ENCODE results near the gene DAPL1. TPM values are rescaled to one million over a fixed set of nuclear protein-coding genes. Genes with fewer than 3 reads are reported as not detected.

DAPL1 gene
- polyA plus RNA-seq, 1 experiment = not detected

DNA sequence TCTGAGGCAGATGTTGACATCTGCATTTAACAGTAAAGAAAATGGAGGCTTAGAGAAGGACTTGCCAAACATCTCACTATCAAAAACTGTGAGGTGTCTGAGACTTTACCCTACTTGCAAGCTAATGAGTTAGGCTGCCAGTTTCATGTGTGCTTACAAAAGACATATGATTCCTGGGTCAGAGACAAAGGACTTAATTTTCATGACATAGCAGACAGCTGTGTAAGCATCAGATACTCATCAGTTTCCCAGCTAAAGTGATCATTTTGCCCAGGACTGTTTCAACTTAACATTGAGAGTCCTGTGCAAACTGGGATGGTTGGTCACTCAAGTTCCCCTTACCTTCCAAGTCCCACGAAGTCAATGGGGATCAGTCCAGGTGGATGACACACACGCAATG is 18.9 kb upstream of the DAPL1 start:
- DNase-seq (ENCODE audit: low read depth) = no peak
- CTCF ChIA-PET = interaction anchor here (0.7 to 1.3 kb wide), 4 partner anchors 10 to 742 kb away, joined by 3 read pairs; no protein-coding TSS in a partner anchor

DNA sequence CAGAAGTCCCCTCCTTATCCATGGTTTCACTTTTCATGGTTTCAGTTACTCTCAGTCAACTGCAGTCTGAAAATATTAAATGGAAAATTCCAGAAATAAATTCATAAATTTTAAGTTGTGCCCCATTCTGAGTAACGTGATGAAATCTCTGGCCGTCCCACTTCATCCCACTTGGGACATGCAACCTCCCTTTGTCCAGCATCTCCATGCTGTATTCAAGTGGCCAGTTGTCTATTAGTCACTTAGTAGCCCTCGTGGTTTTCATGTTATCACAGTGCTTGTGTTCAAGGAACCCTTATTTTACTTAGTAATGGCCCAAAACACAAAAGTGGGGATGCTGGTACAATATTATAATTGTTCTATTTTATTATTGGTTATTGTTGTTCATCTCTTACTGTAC is 18.0 kb upstream of the DAPL1 start:
- POLR2A ChIA-PET = no interaction called here
- H3K4me3 ChIP-seq (ENCODE audit: low read depth, low read length) = no peak overlapping the region
- no peak for DNase-seq (ENCODE audit: low read depth)
- H3K27me3 ChIP-seq (ENCODE audit: control insufficient read depth, insufficient read depth, low read length) = no peaks in the 10 kb centered on the region
- CTCF ChIA-PET = interaction anchor here (0.7 to 1.3 kb wide), 2 partner anchors 22 to 743 kb away, joined by 3 read pairs; no protein-coding TSS in a partner anchor
- TF ChIP-seq, protein P1, sequence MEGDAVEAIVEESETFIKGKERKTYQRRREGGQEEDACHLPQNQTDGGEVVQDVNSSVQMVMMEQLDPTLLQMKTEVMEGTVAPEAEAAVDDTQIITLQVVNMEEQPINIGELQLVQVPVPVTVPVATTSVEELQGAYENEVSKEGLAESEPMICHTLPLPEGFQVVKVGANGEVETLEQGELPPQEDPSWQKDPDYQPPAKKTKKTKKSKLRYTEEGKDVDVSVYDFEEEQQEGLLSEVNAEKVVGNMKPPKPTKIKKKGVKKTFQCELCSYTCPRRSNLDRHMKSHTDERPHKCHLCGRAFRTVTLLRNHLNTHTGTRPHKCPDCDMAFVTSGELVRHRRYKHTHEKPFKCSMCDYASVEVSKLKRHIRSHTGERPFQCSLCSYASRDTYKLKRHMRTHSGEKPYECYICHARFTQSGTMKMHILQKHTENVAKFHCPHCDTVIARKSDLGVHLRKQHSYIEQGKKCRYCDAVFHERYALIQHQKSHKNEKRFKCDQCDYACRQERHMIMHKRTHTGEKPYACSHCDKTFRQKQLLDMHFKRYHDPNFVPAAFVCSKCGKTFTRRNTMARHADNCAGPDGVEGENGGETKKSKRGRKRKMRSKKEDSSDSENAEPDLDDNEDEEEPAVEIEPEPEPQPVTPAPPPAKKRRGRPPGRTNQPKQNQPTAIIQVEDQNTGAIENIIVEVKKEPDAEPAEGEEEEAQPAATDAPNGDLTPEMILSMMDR (IDR thresholded peaks at IDR 0.05; ENCODE audit: insufficient read depth, low read depth, low read length) = no peak
- no peaks in the 10 kb centered on the region for H3K36me3 ChIP-seq (ENCODE audit: control insufficient read depth, insufficient read depth, low read length)

More for the DNA sequence above, 18.9 kb upstream of the DAPL1 start:
- Histone ChIP-seq H3K36me3 (ENCODE audit: control insufficient read depth, insufficient read depth, low read length) (no peaks in the 10 kb centered on the region), H3K4me3 (ENCODE audit: low read depth, low read length) (no peak overlapping the region), H3K27me3 (ENCODE audit: control insufficient read depth, insufficient read depth, low read length) (0 out of 2 replicates have a peak, but pooled peaks cover 1% of the 10 kb centered on the region)
- POLR2A ChIA-PET = no interaction called here
- TF ChIP-seq, protein P1 (IDR thresholded peaks at IDR 0.05; ENCODE audit: insufficient read depth, low read depth, low read length) = no peak

DNA sequence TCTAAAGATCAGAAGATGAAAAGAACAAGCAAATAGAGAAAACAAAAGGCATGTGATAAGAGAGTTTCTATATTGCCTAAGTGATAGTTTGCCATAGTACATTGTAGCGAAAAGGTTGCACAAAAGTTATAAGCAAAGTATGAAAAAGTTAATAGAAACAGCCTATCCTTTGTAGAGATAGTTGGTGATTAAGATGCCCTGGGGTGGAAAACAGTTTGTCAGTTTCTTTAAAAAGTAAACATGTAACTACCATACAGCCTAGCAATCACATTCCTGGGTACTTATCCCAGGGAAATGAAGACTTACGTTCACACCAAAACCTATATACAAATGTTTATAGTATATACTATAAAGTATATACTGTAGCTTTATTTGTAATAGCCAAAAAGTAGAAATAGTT is 16.9 kb upstream of the DAPL1 start:
- Histone ChIP-seq H3K27me3 (ENCODE audit: control insufficient read depth, insufficient read depth, low read length) (no peaks in the 10 kb centered on the region), H3K36me3 (ENCODE audit: control insufficient read depth, insufficient read depth, low read length) (no peaks in the 10 kb centered on the region), H3K4me3 (ENCODE audit: low read depth, low read length) (no peak overlapping the region)
- CTCF ChIA-PET = no interaction called here
- TF ChIP-seq, protein P1 (IDR thresholded peaks at IDR 0.05; ENCODE audit: insufficient read depth, low read depth, low read length) = no peak
- DNase-seq (ENCODE audit: low read depth) = no peak
- POLR2A ChIA-PET = no interaction called here

DNA sequence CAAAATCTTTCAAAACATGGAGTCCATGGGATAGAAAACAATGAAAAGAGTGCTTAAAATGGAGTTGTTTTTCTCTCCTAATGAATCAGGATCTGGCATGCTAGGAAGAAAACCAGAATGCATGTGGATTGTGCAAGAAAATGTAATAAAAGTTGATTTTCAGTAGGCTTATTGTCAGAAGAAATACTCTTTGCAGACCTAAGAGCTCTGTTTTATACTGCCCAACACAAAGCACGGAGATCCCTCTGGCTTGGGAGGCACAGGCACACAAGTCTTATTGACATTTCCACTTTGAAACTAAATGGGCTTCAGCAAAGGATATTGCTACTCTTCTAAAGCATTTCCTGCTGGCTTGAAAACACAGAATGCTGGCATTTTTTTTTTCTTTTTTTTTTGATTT is 15.5 kb upstream of the DAPL1 start:
- DNase-seq (ENCODE audit: low read depth) = no peak
- POLR2A ChIA-PET = no interaction called here

DNA sequence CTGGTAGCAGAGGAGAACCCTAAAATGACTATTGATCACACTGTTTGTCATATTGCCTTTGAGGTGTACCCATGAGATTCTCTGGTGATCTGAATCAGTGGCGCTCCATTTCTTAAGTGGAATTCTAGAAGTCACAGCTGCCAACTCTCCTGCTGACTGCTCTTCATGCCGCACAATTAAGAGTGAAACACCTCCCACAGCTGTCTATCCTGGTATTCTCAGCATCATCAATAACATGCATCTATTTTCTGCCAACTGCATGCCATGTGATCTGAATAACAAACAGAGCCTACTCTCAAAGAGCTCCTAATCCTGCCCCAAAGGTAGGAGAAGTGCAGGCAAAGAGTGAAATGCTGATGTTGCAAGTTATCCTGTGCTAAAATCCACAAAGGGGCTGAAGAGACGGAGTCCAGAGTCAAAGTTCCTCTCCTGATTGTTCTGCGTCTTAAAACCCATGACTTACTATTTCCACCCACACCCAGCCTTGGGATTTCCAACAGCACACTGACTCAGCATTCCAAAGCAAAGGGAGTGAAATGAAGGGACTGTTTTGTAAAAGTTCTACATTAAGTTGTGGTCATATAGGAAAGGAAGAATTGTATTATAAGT is 13.7 kb upstream of the DAPL1 start:
- no peak overlapping the region for H3K4me3 ChIP-seq (ENCODE audit: low read depth, low read length)
- ChIA-PET POLR2A (no interaction called here), CTCF (no interaction called here)
- DNase-seq (ENCODE audit: low read depth) = no peak
- H3K36me3 ChIP-seq (ENCODE audit: control insufficient read depth, insufficient read depth, low read length) = no peaks in the 10 kb centered on the region
- H3K27me3 ChIP-seq (ENCODE audit: control insufficient read depth, insufficient read depth, low read length) = no peaks in the 10 kb centered on the region
- TF ChIP-seq, protein P1 (IDR thresholded peaks at IDR 0.05; ENCODE audit: insufficient read depth, low read depth, low read length) = no peak

More for the DNA sequence above, 15.5 kb upstream of the DAPL1 start:
- Histone ChIP-seq H3K36me3 (ENCODE audit: control insufficient read depth, insufficient read depth, low read length) (no peaks in the 10 kb centered on the region), H3K27me3 (ENCODE audit: control insufficient read depth, insufficient read depth, low read length) (no peaks in the 10 kb centered on the region), H3K4me3 (ENCODE audit: low read depth, low read length) (no peak overlapping the region)
- TF ChIP-seq, protein P1 (IDR thresholded peaks at IDR 0.05; ENCODE audit: insufficient read depth, low read depth, low read length) = no peak
- CTCF ChIA-PET = interaction anchor here (1.1 kb wide), 1 partner anchor 235 kb away, joined by 4 read pairs; no protein-coding TSS in a partner anchor
